Measurements from ENCODE around the gene ADAP2.
A peak's percentile ranks its signal among the peaks of the same experiment; 100 is the strongest.

ADAP2 gene

DNA sequence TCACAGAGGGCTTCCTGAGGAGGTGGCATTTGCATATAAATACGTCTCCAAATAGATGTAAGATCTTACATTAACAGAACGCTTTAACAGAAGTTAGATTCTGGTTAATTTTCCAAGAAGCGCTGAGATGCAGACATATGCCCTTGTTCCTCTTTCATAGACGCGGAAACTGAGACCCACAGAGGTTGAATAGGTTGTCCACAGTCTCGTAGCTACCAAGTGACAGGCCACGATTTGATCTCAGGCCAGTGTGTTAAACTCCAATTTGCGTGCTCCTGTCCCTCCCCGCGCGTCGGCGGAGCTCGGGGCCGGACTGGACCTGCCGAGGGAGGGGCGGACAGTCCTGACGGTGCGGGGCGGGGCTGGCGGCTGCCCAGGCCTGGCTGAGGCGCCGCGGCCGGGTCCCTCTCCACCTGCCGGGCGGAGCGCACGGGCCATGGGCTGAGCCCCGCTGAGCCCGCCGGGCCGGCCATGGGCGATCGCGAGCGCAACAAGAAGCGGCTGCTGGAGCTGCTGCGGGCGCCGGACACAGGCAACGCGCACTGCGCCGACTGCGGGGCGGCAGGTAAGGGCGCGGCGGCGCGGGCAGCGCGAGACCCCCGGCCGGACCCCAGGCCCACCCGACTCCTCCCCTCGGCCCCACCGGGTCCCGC, at the start of gene ADAP2:
TSS of gene ADAP2 (plus strand) at position 402 of the 653 bp plus-strand sequence. CDS start at position 472, 70 bp downstream.
- in situ Hi-C loops (cut with MboI; ENCODE audit: low pct_unique_long_range_greater_than_20kb, low sequenced_read_pairs, unreplicated experiment): no loop called here
- DNase-seq (ENCODE audit: low spot score): peak; percentile 65
- TF ChIP-seq, protein P1, sequence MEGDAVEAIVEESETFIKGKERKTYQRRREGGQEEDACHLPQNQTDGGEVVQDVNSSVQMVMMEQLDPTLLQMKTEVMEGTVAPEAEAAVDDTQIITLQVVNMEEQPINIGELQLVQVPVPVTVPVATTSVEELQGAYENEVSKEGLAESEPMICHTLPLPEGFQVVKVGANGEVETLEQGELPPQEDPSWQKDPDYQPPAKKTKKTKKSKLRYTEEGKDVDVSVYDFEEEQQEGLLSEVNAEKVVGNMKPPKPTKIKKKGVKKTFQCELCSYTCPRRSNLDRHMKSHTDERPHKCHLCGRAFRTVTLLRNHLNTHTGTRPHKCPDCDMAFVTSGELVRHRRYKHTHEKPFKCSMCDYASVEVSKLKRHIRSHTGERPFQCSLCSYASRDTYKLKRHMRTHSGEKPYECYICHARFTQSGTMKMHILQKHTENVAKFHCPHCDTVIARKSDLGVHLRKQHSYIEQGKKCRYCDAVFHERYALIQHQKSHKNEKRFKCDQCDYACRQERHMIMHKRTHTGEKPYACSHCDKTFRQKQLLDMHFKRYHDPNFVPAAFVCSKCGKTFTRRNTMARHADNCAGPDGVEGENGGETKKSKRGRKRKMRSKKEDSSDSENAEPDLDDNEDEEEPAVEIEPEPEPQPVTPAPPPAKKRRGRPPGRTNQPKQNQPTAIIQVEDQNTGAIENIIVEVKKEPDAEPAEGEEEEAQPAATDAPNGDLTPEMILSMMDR (IDR thresholded peaks at IDR 0.05; ENCODE audit: extremely low read depth, insufficient read depth, missing control alignments): no peak

- TF ChIP-seq, protein P1 (IDR thresholded peaks at IDR 0.05; ENCODE audit: extremely low read depth, insufficient read depth, missing control alignments): no peak
- in situ Hi-C loops (cut with MboI; ENCODE audit: low pct_unique_long_range_greater_than_20kb, low sequenced_read_pairs, unreplicated experiment): no loop called here
- no peak for DNase-seq (ENCODE audit: low spot score)
Measured at GRCh38 chr17:30886187-30886586, 35.6 kb upstream of the ADAP2 start.

DNA sequence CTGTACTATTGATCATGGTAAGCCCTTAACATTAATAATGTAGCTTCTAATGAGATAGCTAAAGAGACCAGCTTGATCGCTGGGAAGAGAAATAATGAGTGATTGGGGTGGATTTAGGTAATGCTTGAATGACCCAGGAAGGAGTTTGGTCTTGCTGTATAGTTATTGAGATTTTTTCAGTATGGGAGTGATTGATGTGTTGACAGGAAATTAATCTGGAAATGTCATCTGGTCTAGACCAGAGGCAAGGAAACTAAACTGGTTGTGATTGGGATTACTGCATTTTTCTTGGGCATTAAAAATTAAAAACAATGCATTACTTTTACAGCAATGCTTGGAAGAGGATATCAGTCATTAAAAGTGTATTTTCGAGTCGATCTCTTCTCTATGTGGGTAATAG, 27.5 kb upstream of the ADAP2 start:
- TF ChIP-seq, protein P1 (IDR thresholded peaks at IDR 0.05; ENCODE audit: extremely low read depth, insufficient read depth, missing control alignments): no peak
- DNase-seq (ENCODE audit: low spot score): no peak
- in situ Hi-C loops (cut with MboI; ENCODE audit: low pct_unique_long_range_greater_than_20kb, low sequenced_read_pairs, unreplicated experiment): no loop called here

DNA sequence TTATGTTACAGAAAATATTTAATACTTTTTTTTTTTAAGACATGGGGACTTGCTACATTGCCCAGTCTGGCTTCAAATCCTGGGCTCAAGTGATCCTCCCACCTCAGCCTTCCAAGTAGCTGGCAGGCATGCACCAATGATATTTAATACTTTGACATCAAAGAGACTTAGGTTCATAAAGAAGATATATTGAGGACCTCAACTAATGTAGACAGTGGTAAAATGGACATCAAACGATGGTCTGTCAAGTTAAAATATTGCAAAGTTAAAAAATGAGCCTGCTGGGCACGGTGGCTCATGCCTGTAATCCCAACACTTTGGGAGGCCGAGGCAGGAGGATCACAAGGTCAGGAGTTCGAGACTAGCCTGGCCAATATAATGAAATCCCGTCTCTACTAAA, 24.4 kb upstream of the ADAP2 start:
- in situ Hi-C loops (cut with MboI; ENCODE audit: low pct_unique_long_range_greater_than_20kb, low sequenced_read_pairs, unreplicated experiment): no loop called here
- no peak for DNase-seq (ENCODE audit: low spot score)
- TF ChIP-seq, protein P1 (IDR thresholded peaks at IDR 0.05; ENCODE audit: extremely low read depth, insufficient read depth, missing control alignments): no peak

GRCh38 chr17:30905742-30906100, 16.0 kb upstream of the ADAP2 start:
- in situ Hi-C loops (cut with MboI; ENCODE audit: low pct_unique_long_range_greater_than_20kb, low sequenced_read_pairs, unreplicated experiment): no loop called here

GRCh38 chr17:30906101-30906911, 15.4 kb upstream of the ADAP2 start, which contains the start of gene TEFM:
Gene TEFM (minus strand): TSS chr17:30906238. CDS start chr17:30906198, 40 bp downstream.
- TF ChIP-seq, protein P1 (IDR thresholded peaks at IDR 0.05; ENCODE audit: extremely low read depth, insufficient read depth, missing control alignments): no peak
- DNase-seq (ENCODE audit: low spot score): peak; percentile 91
- in situ Hi-C loops (cut with MboI; ENCODE audit: low pct_unique_long_range_greater_than_20kb, low sequenced_read_pairs, unreplicated experiment): no loop called here

More at GRCh38 chr17:30905742-30906100, 16.0 kb upstream of the ADAP2 start:
- DNase-seq (ENCODE audit: low spot score): peak; percentile 38
- TF ChIP-seq, protein P1 (IDR thresholded peaks at IDR 0.05; ENCODE audit: extremely low read depth, insufficient read depth, missing control alignments): no peak

Data from GM13977 (cell line).